ENCODE results near the gene CORO2A.

GRCh38 chr9:98241357-98242300 is 49.2 kb upstream of the CORO2A start:
- no peak for TF ChIP-seq EZH2 (IDR thresholded peaks at IDR 0.05)
- TF ChIP-seq, protein P1, sequence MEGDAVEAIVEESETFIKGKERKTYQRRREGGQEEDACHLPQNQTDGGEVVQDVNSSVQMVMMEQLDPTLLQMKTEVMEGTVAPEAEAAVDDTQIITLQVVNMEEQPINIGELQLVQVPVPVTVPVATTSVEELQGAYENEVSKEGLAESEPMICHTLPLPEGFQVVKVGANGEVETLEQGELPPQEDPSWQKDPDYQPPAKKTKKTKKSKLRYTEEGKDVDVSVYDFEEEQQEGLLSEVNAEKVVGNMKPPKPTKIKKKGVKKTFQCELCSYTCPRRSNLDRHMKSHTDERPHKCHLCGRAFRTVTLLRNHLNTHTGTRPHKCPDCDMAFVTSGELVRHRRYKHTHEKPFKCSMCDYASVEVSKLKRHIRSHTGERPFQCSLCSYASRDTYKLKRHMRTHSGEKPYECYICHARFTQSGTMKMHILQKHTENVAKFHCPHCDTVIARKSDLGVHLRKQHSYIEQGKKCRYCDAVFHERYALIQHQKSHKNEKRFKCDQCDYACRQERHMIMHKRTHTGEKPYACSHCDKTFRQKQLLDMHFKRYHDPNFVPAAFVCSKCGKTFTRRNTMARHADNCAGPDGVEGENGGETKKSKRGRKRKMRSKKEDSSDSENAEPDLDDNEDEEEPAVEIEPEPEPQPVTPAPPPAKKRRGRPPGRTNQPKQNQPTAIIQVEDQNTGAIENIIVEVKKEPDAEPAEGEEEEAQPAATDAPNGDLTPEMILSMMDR (IDR thresholded peaks at IDR 0.05) = peak; percentile 51

Measured in neural progenitor cell (in vitro differentiated cells).